SK-N-DZ (cell line): ENCODE measurements around the gene CATSPER3.

Experiments used
- DNase-seq: peaks from one replicate; pipeline ENCODE4 v3.0.0-alpha.2; 2015; ENCODE audit warnings: low spot score

The CATSPER3 gene

GRCh38 chr5:135010502-135011354, 43.0 kb downstream of the CATSPER3 start:
- DNase-seq: no peak

GRCh38 chr5:135011355-135012032, 43.8 kb downstream of the CATSPER3 start:
- no peak for DNase-seq

GRCh38 chr5:135012033-135012588, 44.4 kb downstream of the CATSPER3 start:
- no peak for DNase-seq

GRCh38 chr5:135012951-135013391, 45.3 kb downstream of the CATSPER3 start:
- DNase-seq: no peak

GRCh38 chr5:135013445-135013844, 45.7 kb downstream of the CATSPER3 start:
- DNase-seq: no peak

- no peak for DNase-seq
Observed at GRCh38 chr5:135013947-135014570, 46.4 kb downstream of the CATSPER3 start.

GRCh38 chr5:135015942-135016341, 48.2 kb downstream of the CATSPER3 start:
- no peak for DNase-seq

- no peak for DNase-seq
Observed at GRCh38 chr5:135016861-135017290, 49.2 kb downstream of the CATSPER3 start.

GRCh38 chr5:135018457-135018856, 50.8 kb downstream of the CATSPER3 start:
- no peak for DNase-seq

- DNase-seq: no peak
Observed at GRCh38 chr5:135019314-135019713, 51.6 kb downstream of the CATSPER3 start.

GRCh38 chr5:135020111-135020895, 52.6 kb downstream of the CATSPER3 start:
- DNase-seq: no peak

- no peak for DNase-seq
Observed at GRCh38 chr5:135024956-135025729, 57.4 kb downstream of the CATSPER3 start.

GRCh38 chr5:135025730-135026644, 58.3 kb downstream of the CATSPER3 start:
- no peak for DNase-seq

GRCh38 chr5:135026645-135027265, 59.0 kb downstream of the CATSPER3 start:
- no peak for DNase-seq

- no peak for DNase-seq
Observed at GRCh38 chr5:135027266-135027696, 59.6 kb downstream of the CATSPER3 start.

- no peak for DNase-seq
Observed at GRCh38 chr5:135027697-135028615, 60.2 kb downstream of the CATSPER3 start.

GRCh38 chr5:135028791-135029476, 61.2 kb downstream of the CATSPER3 start:
- DNase-seq: no peak
